Tibial nerve (tissue), 4 donors: ENCODE results near the gene CXCR4.

Source experiments
- CTCF ChIP-seq, 5 experiments: fragments of 200-600 bp in 3 of 5; fragments of 450-650 bp in 2 of 5; sonication (generic) in 3 of 5; IDR thresholded peaks; one replicate each; pipeline ENCODE4 v1.5.1; 2016 to 2019; ENCODE audit warnings: antibody characterized with exemption in 5 of 5, mild to moderate bottlenecking in 3 of 5, moderate library complexity in 2 of 5
- EP300 ChIP-seq, 2 donors: sonication (generic); formaldehyde crosslinking; IDR thresholded peaks; one replicate each; pipeline ENCODE4 v1.6.1; 2017; ENCODE audit warnings: antibody characterized with exemption in 2 of 2, mild to moderate bottlenecking in 1 of 2

DNA sequence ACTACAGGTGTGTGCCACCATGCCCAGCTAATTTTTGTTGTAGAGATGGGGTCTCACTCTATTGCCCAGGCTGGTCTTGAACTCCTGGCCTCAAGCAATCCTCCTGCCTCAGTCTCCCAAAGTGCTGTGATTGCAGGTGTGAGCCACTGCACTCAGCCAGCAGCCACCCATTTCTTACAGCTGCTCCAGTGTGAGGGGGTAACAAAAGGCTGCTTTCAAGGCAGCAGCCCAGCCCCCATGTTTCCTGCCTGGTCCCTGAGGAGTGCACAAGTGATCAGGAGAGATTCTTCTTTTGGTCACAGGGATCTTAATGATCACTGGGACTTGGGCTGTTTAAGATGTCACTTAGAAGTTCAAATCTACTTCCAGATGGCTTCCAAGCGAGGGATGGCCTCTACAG, 15.2 kb upstream of the CXCR4 start:
- no peak for TF ChIP-seq CTCF (IDR thresholded peaks at IDR 0.05)
- no peak for TF ChIP-seq EP300 (IDR thresholded peaks at IDR 0.05)
